Right ventricle myocardium superior (tissue), 1 donor: ENCODE measurements around the gene FAM184A. TPM values are rescaled to one million over a fixed set of nuclear protein-coding genes. Genes with fewer than 3 reads are reported as not detected.
"Not testable (repeated sequence)": the region's sequence is repeated elsewhere in the genome, so short reads cannot be mapped to it uniquely, and the experiment has no call there.

Experiments
- ATAC-seq: fragments of 200-7000 bp; cut with Tn5 transposase; one replicate; pipeline ENCODE4 v1.9.1; 2020; ENCODE audit warnings: mild to moderate bottlenecking; ENCODE audit not compliant: poor library complexity
- DNase-seq: peaks from one replicate; pipeline ENCODE4 v3.0.0-alpha.2; 2020
- intact Hi-C: fragments of 100-400 bp; cut with DNase I; formaldehyde crosslinking; loops from one replicate; pipeline ENCODE4 v1.11.2; 2022
- total RNA-seq: library from RNA; stranded (reverse); fragmentation: NEBNext Ultra II Directional; extraction: Animal tissue kit (Norgen Biotek cat#: 25700); gene quantifications from one replicate; pipeline ENCODE4 v1.2.1, GENCODE V29; 2021
- donor health status: DM: no; HTN: yes; CAD: no; lungs with severe emphysema.

The FAM184A gene
- total RNA-seq, 1 donor from 2014 or later = 1.6 TPM

DNA sequence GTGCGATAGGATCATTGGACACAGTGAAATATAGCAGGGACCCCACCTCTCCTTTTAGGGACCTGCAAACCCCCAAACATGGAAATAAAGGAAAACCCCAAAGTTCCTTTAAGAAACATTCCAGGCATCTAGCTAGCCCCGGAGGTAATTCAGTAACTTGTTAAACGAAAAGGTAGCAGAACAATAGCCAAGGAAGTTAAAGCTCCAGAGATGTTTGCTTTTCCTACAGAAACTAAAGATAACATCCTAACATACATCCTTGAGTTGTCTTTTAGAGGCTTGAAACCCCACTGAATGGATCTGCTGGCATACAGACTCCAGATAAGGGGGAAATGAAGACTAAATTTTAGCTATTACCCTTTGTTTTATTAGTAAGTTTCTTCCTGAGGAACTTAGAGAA, 51.0 kb downstream of the FAM184A start:
- DNase-seq (no peak), ATAC-seq (no peak)
- intact Hi-C loops = no loop called here

DNA sequence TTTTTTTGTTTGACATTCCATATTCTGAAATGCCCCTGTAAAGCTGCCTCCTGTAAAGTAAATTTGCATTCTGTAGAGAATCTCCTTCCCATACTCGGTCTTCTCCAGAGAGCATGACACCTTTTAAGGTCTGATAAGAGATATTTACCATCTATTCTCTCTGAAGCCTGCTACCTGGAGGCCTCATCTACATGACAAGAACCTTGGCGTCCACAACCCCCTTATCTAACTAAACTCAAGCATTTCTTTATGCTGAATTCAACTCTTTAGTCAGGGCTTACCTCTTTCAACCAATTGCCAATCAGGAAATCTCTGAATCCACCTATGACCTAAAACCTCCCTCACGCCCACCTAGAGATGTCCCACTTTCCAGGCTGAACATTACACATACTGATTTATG, 51.6 kb downstream of the FAM184A start:
- intact Hi-C loops = no loop called here
- DNase-seq (no peak), ATAC-seq (no peak)

DNA sequence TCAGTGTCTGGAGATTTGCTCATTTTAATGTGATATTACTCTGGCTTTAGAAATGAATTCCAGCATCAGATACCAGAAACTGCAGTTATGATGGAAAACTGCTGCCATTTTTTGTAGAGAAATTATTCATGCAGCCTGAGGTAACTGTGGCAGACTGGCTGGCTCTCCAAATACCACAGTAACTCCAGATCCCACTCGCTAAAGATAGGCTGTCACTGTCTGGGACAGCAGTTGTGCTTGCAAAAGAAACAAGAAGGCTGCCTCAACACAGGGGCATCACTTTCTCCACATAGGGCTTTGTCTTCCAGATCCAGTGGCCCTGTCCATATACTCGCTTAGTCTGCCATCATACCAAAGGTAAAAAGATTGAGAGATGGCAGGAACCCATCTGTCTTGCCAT, 52.7 kb downstream of the FAM184A start:
- intact Hi-C loops = no loop called here
- ATAC-seq (no peak), DNase-seq (no peak)

DNA sequence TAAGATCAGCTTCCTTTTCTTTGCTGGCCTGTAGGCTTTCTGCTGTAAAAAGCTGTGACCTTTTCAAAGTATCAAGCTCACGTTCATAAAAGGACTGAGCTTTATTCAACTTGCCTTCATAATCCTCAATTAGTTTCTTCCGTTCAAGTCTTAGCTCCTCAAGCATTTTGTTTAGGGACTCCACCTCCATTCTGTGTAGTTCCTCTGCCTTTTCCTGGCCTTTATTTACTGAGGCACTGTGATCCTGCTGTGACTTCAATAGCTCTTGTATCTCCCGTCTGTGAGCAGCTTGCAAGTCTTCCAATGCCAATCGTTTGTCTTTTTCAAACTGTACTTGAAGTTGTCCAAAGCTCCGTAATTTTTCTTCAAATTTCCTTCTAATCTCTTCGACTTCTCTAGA, 54.4 kb downstream of the FAM184A start:
- intact Hi-C loops = no loop called here
- DNase-seq = no peak
- no peak for ATAC-seq

DNA sequence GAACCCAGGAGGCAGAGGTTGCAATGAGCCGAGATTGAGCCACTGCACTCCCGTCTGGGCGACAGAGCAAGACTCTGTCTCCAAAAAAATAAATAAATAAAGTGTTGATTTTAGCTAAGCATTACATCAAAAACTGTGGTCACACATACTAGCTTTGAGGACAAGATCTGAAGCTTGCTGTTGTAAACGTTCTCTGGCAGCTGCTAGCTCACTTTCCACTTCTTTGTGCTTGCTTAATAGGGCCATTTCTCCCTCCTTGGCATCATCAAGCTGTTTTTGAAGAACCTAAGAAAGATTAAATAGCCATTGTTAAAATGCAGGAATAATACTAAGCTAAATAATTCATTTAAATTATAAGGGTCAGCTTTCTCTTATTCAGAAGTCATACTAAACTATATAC, 55.7 kb downstream of the FAM184A start:
- ATAC-seq (no peak), DNase-seq (no peak)
- intact Hi-C loops = no loop called here

DNA sequence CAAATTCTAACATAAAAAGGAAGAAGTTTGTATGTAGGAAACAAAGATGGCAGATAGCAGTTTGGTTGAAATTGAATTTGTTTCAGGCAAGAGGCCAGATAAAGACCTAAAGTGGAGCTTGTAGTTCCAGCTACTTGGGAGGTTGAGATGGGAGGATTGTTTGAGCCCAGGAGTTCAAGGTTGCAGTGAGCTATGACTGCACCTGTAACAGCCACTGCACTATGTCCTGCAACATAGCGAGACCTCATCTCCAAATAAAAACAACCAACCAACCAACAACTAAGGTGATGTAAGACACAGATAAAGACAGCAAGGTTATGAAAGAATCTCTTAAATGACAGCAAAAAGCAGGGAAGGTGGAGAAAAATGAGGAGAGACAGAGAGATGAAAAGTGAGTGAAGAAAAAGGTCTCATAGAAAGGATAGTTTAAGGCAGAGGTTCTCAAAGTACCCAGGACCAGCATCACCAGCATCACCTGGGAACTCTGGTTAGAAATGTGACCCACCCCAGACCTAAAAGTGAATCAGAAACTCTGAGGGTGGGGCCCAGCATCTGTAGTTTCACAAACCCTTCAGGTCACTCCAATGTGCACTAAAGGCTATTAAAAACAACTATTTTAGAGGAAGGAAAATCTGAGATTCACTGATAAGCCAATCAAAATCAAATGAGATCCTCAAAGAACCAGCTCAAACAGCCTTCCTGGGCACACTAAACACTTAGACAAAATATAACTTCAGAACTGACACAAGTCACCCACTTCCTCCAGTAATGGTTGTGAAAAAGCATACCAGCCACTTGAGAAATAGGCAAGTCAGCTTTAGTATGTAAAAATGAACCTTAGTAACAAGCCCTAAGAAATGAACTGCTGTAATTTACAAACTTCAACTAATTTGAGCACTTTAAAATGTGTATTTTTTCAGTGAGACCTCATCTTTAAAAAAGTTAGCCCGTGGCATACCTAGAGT, 57.6 kb downstream of the FAM184A start:
- no peak for ATAC-seq
- intact Hi-C loops = no loop called here
- no peak for DNase-seq

DNA sequence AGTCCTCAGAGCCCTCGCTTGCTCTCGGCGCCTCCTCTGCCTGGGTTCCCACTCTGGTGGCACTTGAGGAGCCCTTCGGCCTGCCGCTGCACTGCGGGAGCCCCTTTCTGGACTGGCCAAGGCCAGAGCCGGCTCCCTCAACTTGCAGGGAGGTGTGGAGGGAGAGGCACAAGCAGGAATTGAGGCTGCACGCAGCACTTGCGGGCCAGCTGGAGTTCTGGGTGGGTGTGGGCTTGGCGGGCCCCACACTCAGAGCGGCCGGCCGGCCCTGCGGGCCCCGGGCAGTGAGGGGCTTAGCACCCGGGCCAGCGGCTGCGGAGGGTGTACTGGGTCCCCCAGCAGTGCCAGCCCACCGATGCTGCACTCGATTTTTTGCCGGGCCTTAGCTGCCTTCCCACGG, 63.3 kb downstream of the FAM184A start:
- ATAC-seq, DNase-seq, intact Hi-C loops: not testable (repeated sequence)

DNA sequence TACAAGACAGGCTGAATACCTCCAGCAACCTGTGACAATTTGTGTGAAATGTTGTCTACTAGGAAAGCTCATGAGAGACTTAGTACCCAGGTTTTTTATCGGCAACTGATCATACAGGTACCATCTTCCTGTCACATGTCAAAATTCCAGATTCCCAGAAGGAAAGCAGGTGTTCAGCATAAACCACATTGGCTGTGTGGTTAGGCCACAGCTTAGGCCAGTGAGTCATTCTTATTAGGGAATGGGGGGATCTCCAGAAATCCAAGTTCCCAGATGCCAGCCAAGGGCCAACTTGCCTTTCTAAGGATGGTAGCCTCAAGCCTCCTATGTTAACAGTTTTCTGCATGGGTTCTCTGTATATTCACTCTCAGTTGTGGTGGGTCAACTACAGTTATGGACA, 65.9 kb downstream of the FAM184A start:
- no peak for ATAC-seq
- intact Hi-C loops = no loop called here
- DNase-seq = no peak

DNA sequence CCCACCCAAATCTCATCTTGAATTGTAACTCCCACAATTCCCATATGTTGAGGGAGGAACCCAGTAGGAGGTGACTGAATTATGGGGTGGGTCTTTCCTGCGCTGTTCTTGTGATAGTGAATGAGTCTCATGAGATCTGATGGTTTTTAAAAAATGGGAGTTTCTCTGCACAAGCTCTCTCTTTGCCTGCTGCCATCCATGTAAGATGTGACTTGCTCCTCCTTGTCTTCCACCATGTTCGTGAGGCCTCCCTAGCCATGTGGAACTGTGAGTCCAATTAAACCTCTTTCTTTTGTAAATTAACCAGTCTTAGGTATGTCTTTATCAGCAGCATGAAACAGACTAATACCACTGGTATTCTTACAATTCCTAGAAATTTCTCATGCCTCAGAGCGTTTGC, 69.2 kb downstream of the FAM184A start:
- DNase-seq, ATAC-seq, intact Hi-C loops: not testable (repeated sequence)

DNA sequence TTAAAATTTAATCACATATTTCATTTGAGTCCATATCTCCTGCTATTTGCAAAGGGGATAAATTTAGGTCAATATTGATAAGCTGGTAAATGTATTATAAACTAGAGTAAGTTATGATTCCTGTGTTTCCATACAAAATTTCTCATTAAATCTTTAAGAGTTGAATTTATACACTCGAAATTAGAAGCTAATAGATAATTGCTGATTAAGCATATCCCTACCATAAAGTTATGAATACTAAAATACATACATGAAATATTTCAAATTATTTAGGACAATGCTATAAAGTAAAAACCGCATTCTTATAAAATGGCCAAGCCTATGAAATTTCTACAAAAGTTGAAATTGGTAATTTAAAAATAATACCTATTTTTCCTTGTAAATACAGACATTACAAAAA, 71.5 kb downstream of the FAM184A start:
- intact Hi-C loops = no loop called here
- no peak for ATAC-seq
- no peak for DNase-seq

DNA sequence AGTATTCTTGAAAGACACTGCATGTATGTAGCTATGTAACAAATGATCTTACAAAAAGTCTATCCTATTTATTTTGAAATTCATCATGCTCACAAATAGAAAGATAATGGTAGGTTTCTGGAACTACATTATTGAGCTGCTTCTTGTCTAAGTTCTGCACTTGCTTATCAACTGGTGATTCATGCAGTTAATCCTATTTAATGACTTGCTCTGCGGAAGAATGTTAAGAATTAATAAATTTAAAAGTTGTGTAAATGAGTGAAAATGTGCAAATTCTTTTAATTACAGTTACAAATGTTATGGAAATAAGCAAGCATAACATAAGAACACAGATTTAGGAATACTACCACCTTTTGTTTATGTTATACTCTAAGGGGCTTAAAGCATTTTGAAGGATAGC, 76.4 kb downstream of the FAM184A start:
- intact Hi-C loops = no loop called here
- ATAC-seq (no peak), DNase-seq (no peak)

DNA sequence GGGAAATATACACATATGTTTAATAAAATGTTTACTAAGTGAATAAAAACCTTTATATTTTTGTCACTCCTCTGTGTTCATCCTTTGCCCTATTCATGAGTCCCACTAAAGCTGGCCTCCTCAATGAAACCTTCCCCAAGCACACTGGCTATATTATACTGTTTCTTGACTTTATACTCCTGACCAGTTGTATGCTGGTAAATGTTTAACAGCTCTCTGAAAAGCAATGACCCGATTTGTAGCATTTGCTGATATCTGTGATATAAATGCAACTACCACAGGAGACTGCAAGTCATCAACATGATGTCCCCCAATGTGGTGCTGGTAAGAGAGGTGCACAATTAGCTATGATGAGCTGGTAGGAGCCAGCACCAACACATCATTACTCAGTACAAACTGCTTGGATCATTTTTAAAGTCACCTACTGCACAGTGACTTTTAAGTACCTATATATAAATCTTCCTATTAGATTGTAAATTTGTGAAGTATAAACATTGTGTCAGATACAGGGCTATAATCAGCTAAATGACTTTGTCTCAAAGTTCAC, 78.9 kb downstream of the FAM184A start:
- no peak for DNase-seq
- intact Hi-C loops = no loop called here
- ATAC-seq = no peak

DNA sequence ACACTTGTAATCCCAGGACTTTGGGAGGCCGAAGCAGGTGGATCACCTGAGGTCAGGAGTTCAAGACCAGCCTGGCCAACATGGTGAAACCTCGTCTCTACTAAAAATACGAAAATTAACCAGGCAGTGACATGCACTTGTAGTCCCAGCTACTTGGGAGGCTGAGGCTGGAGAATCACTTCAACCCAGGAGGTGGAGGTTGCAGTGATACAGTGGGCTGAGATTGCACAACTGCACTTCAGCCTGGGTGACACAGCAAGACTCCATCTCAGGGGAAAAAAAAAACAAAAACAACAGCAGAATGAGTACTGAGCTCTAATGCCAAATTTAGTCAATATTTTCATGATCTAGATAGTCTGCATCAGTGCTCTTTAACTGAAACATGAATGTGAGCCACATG, 81.0 kb downstream of the FAM184A start:
- ATAC-seq, DNase-seq, intact Hi-C loops: not testable (repeated sequence)

DNA sequence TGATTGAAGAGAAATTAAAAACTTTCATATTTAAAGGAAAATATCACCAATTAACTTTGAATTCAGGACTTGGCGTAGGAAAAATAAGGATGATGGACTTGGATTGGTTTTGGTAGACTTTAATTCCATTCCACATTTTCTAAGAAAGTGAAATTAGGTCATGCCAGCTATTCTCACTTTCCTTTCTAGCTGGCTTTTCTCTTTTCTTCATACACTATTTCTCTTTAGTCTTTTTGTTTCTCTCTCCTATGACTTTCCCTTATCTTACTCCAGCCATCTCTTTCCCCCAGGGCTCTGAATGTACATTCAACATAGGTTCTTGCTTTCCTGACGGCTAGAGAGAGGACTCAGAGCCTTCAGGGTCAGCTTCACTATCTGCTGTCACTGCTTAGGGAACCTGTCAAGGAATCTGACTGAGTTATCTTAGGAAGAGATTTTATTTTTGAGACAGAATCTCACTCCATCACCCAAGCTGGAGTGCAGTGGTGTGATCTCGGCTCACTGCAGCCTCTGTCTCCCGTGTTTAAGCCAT, 82.1 kb downstream of the FAM184A start:
- no peak for DNase-seq
- ATAC-seq = no peak
- intact Hi-C loops = no loop called here

DNA sequence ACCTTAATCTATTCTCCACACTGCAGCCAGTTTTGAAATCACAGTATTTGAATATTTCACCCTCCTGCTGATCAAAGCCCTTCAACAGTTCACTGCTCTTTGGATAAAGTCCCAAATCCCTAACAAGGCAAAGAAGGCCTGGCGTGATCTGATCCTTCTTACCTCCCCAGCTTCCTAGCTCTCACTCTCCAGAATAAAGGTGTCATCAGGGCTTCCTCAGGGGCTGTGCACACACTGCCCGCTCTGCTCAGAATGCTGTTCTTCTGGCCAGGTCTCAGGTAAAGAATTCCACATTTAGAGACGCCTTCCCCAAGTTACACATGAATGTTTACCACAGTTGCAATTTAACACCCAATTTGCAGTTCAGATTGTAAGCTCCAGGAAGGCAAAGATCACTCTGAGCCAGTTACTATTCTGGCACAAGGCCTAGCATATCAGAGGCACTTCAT, 84.6 kb downstream of the FAM184A start:
- intact Hi-C loops = no loop called here
- DNase-seq = no peak

DNA sequence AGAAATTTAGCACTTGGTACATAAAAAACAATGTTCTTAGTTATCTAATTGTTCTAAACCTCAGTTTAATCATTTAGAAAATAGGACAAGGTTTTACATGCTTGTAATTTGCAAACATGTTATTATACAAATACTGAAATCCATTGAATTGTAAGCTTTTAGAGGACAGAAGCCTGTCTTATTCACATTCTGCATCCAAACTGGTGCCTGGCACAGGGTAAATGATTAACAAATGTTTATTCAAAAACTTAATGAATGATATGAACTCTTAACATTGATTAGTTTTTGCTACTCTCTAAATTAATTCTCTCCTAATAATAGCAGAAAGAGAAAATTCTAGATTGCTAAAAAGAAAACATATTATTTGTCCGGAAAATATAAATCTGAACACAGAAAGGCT, 85.1 kb downstream of the FAM184A start:
- ATAC-seq (no peak), DNase-seq (no peak)
- intact Hi-C loops = no loop called here

More for the DNA sequence above, 84.6 kb downstream of the FAM184A start:
- no peak for ATAC-seq

DNA sequence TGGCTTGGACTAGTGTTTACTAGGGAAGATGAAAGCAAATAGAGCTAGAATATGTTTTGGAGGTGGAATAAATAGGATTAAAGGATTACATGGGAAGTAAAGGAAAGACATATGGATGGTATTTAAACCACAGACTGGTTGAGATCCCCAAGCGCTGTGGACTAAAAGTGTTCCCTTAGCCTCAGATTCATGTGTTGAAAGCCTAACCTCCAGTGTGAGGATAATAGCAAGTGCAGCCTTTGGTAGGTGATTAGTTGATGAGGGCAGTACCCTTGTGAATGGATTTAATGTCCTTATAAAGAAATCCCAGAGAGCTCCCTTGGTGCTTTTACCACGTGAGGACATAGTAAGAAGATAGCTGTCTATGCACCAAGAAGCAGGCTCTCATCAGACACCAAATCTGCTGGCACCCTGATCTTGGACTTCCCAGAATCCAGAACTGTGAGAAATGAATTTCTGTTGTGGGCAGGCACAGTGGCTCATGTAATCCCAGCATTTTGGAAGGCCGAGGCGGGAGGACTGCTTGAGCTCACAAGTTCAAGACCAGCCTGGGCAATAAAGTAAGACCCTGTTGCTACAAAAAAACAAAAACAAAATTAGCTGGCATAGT, 86.2 kb downstream of the FAM184A start:
- DNase-seq = no peak
- intact Hi-C loops = no loop called here
- no peak for ATAC-seq

DNA sequence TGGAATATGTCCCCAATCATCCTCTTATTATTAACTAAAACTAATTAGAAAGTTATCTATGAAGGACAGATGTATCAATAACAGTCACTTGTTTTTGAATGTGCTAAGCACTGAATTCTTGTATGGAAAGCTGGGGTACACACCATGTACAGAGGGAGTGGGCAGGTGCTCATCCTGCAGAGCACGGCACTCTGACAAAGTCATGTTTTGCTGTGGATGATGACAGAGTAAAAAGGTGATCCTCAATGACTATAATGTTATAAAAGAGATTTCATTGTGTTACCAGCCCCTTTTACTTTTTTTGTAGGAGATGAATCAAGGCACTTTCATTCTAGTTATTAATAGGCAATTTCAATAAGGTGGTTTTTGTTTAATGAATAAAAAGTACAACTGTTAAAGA, 92.2 kb downstream of the FAM184A start:
- no peak for ATAC-seq

DNA sequence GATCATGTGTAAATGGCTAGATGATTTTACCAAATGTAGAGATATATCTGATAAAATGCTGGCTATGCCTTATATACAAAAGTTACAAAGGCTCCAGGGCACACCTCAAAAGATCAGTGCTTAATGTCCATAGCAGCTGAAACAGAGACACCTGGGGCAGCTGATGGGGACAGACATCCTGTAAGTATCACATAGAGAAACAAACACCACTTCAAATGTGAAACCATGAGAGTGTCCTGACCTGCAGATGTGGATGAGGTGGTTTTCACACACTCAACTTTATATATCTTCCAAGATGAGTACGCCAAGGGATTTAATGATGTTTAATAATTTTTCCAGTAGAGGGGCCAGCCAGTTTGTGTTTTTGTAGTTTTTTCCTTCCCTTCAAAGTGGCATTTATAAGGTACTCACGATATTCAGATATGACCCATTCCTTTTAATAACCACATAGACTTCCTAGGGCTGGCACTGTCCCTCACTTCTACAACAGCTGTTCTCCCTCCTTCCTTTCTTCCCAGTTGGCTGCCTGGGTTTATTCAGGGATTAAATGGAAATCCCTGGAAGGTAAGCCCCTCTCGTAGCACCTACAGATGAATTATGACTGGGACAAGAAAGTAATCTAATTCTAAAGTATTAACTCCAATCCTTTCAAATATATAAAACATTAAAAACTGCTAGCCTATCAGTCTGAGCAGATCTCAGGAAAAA, 93.2 kb downstream of the FAM184A start:
- intact Hi-C loops = no loop called here
- no peak for ATAC-seq
- no peak for DNase-seq

More for the DNA sequence above, 92.2 kb downstream of the FAM184A start:
- intact Hi-C loops = no loop called here
- DNase-seq = no peak
